ENCODE data around the gene POGZ. TPM values are rescaled to one million over a fixed set of nuclear protein-coding genes. Genes with fewer than 3 reads are reported as not detected.

Gene POGZ
- total and polyA plus RNA-seq, 2 of the 13 experiments (the other 11 are each of a cell fraction or from before 2014, with no cell fraction given), result 15.3 to 45.6 TPM

- TF ChIP-seq ZGPAT (CRISPR knock-in tag; IDR thresholded peaks at IDR 0.05) (peak; percentile 65; the same call in 1 of the 2 replicates), ESRRA (CRISPR knock-in tag; IDR thresholded peaks at IDR 0.05; ENCODE audit: low read depth) (peak; percentile 55; the same call in 1 of the 2 replicates), FIP1L1 (IDR thresholded peaks at IDR 0.05; ENCODE audit: borderline replicate concordance, insufficient read depth, low read depth, low read length) (0 out of 2 replicates have a peak, but pooled peaks have one; percentile 26), SIX4 (CRISPR knock-in tag; IDR thresholded peaks at IDR 0.05) (0 out of 2 replicates have a peak, but pooled peaks have one; percentile 14), REPIN1 (CRISPR knock-in tag; IDR thresholded peaks at IDR 0.05; ENCODE audit: borderline replicate concordance, low read depth) (peak; percentile 81; the same call in 1 of the 2 replicates), ZNF788 (CRISPR knock-in tag; IDR thresholded peaks at IDR 0.05; ENCODE audit: borderline replicate concordance) (peak; percentile 41; the same call in 1 of the 2 replicates), ZNF614 (CRISPR knock-in tag; IDR thresholded peaks at IDR 0.05; ENCODE audit: borderline replicate concordance) (no peak), ATF6 (CRISPR knock-in tag; conservative IDR thresholded peaks at IDR 0.05) (0 out of 2 replicates have a peak, but pooled peaks have one; percentile 19), NFRKB (IDR thresholded peaks at IDR 0.05) (peak; percentile 48; the same call in 1 of the 2 replicates), ATF1 (CRISPR knock-in tag; IDR thresholded peaks at IDR 0.05) (peak; percentile 92), JDP2 (CRISPR knock-in tag; IDR thresholded peaks at IDR 0.05; ENCODE audit: borderline replicate concordance) (no peak), KDM2A (CRISPR knock-in tag; IDR thresholded peaks at IDR 0.05; ENCODE audit: borderline replicate concordance, low read depth) (peak; percentile 68), CEBPG (CRISPR knock-in tag; IDR thresholded peaks at IDR 0.05) (peak; percentile 94), ZMAT5 (CRISPR knock-in tag; IDR thresholded peaks at IDR 0.05; ENCODE audit: borderline replicate concordance, low read depth) (no peak), BORCS8-MEF2B (CRISPR knock-in tag; IDR thresholded peaks at IDR 0.05) (peak; percentile 25; the same call in 1 of the 2 replicates), NFYC (CRISPR knock-in tag; IDR thresholded peaks at IDR 0.05) (peak; percentile 24; the same call in 1 of the 2 replicates), HNF4G (IDR thresholded peaks at IDR 0.05; ENCODE audit: borderline replicate concordance, low read depth, low read length) (no peak), HNF4G (CRISPR knock-in tag; IDR thresholded peaks at IDR 0.05; ENCODE audit: borderline replicate concordance, low read depth) (peak; percentile 55; the same call in 1 of the 2 replicates), ZNF460 (CRISPR knock-in tag; IDR thresholded peaks at IDR 0.05; ENCODE audit: borderline replicate concordance) (peak; percentile 14; the same call in 1 of the 2 replicates), ZNF724P (CRISPR knock-in tag; IDR thresholded peaks at IDR 0.05; ENCODE audit: borderline replicate concordance) (0 out of 2 replicates have a peak, but pooled peaks have one; percentile 41), ZNF18 (CRISPR knock-in tag; IDR thresholded peaks at IDR 0.05; ENCODE audit: insufficient replicate concordance) (no peak), HNRNPLL (IDR thresholded peaks at IDR 0.05; ENCODE audit: low read depth, low read length, poor library complexity, severe bottlenecking) (peak; percentile 35), YEATS2 (CRISPR knock-in tag; IDR thresholded peaks at IDR 0.05; ENCODE audit: borderline replicate concordance) (peak; percentile 81; the same call in 1 of the 2 replicates), ZNF891 (CRISPR knock-in tag; IDR thresholded peaks at IDR 0.05) (0 out of 2 replicates have a peak, but pooled peaks have one; percentile 31)
Observed at GRCh38 chr1:151399324-151400171, 59.7 kb downstream of the POGZ start, which contains the start of gene PSMB4 (continued).

All from HepG2 (cell line).